Measurements from ENCODE around the gene LRRC8B.

The LRRC8B gene

DNA sequence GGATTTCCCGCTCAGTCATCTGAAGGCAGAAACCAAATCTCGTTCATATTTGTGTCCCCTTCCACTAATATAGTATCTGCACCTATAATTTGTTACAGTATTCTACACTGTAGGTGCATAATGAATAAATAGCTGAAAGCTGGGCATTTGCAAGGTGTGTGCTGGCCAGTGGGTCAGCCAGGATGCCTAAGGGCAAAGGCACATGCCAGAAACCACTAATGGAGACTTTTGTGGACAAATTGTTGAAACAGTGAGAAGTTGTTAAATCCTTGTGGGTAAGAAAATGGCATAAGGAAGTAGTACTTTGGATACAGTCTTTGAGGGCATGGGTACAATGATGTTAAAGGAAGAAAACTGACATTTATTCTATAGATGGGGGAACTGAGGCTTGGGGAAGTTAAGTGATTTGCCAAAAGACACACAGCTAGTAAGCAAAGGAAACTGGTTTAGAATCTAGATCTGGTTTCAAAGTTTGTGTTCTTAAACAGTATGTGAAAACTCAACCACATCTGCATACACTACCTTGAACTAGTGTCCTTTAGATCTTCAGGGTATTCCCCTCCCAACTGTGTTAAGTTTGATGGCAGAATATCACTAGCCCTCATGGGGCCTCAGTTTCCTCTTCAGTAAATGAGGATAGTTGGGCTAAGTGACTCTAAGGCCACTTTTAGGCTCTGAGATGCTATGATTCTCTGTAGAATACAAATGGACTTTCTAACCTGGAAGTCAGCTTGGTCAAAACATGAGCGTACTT, 81.8 kb downstream of the LRRC8B start:
- DNase-seq (ENCODE audit: low read depth): no peak
- no peak overlapping the region for H3K4me3 ChIP-seq (ENCODE audit: low read depth, low read length)
- TF ChIP-seq, protein P1, sequence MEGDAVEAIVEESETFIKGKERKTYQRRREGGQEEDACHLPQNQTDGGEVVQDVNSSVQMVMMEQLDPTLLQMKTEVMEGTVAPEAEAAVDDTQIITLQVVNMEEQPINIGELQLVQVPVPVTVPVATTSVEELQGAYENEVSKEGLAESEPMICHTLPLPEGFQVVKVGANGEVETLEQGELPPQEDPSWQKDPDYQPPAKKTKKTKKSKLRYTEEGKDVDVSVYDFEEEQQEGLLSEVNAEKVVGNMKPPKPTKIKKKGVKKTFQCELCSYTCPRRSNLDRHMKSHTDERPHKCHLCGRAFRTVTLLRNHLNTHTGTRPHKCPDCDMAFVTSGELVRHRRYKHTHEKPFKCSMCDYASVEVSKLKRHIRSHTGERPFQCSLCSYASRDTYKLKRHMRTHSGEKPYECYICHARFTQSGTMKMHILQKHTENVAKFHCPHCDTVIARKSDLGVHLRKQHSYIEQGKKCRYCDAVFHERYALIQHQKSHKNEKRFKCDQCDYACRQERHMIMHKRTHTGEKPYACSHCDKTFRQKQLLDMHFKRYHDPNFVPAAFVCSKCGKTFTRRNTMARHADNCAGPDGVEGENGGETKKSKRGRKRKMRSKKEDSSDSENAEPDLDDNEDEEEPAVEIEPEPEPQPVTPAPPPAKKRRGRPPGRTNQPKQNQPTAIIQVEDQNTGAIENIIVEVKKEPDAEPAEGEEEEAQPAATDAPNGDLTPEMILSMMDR (conservative IDR thresholded peaks at IDR 0.05; ENCODE audit: low read depth, low read length): no peak

DNA sequence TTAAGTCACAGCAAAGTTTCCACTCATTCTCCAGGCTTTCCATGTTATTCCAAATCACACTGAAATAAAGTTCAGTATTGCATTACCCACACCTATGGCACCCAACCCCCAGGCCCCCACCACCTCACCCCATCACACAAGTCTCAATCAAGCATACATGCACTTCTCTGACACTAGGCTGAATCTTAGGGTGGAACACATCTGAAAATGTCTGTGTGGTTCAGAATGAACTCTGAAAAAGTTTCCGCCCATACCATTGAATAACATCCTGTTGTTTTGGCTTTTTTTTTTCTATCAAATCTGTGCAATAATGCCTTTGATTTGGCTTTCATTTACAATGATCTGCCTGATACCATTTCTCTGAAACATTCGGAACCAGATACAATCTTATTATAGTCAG, 82.5 kb downstream of the LRRC8B start:
- TF ChIP-seq, protein P1 (conservative IDR thresholded peaks at IDR 0.05; ENCODE audit: low read depth, low read length): no peak
- no peak for DNase-seq (ENCODE audit: low read depth)
- H3K4me3 ChIP-seq (ENCODE audit: low read depth, low read length): no peak overlapping the region

DNA sequence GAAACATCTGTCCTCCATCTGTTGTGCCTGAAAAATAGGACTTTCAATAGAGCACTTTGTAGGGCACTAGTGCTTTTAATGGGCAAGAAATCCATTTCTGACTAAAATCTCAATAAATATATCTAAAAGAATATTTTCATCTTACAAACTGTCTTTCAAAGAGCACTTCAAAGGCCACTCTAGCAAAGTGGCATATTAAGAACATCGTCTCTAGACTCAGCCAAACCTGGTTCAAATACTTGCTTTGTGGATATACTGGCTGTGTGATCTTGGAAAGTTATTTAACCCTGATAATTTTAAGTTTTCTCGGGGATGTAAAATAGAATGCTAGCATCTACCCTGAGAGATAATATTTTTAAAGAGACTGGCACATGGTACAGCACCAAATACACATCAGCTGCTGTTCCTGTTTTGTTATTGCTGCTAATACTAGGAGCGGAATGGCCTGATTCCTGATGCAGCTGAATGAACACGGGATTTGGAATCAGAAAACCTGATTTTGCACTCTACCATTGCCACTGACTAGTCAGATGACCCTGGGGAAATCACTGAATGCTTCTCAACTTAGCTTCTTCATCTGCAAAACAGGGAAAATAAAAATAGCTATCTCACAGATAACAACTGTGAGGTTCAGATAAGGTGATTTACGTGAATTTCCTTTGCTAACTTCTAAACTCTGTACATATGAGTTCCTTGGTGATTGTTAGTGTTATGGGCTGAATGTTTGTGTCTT, 83.1 kb downstream of the LRRC8B start:
- no peak for DNase-seq (ENCODE audit: low read depth)
- no peak overlapping the region for H3K4me3 ChIP-seq (ENCODE audit: low read depth, low read length)
- TF ChIP-seq, protein P1 (conservative IDR thresholded peaks at IDR 0.05; ENCODE audit: low read depth, low read length): no peak

DNA sequence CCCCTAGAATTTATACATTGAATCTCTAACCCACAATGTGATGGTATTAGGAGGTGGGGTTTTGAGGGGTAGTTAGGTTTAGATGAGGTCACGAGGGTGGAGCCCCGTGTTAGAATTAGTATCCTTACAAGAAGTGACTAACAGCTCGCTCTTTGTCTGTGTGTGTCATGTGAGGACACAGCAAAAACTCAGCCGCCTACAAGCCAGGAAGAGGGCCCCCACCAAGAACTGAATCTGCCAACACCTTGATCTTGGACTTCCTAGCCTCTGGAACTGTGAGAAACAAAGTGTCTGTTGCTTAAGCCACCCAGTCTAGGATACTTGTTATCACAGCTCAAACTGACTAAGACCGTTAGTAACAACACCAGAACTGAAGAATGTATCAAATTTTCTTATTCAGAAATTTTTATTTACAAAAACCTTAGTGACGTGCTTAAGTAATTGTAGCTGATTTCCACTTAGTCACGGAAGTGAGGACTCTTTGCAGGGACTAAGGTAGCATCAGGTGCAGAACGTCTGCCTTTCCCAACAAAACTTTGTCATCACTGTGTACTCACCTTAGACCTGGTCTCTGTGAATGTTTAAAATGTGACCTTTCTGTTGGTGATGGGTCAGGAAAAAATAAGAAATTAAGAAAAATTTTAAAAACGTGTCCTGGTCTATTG, 83.8 kb downstream of the LRRC8B start:
- DNase-seq (ENCODE audit: low read depth): no peak
- TF ChIP-seq, protein P1 (conservative IDR thresholded peaks at IDR 0.05; ENCODE audit: low read depth, low read length): no peak
- H3K4me3 ChIP-seq (ENCODE audit: low read depth, low read length): no peak overlapping the region

DNA sequence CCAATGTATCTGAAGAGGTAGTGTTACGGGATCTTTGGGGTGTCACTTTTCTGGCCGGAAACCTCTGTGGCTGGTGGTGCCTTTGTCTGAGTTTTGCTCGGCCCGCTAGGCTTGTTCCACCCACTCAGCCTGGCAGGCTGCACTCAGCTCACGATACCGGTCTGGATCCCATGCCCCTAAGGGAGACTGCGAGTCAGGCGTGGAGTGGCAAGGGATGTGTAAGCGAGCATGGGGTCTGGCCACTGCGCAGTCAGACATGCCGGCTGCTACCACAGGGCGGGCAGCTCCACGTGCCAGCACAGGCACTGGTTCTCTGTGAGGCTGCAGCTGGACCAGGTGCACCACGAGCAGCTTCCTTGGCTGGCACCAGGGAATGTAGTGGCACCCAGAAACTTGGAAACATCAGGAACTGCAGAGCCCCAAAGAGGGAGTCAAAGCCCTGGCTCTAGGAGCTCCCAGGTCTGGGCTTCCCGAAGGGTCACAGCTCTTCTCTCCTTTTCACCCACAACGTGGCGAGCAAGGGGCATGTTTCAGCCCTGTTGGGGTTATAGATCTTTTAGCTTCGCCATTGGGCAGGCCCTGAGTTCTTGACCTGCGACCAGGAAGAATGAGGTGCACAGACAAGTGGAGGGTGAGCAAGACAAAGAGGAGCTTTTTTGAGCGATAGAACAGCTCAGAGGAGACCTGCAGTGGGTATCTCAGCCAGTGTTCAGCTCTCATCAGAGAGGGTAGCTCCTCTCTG, 84.5 kb downstream of the LRRC8B start:
- no peak for DNase-seq (ENCODE audit: low read depth)
- TF ChIP-seq, protein P1 (conservative IDR thresholded peaks at IDR 0.05; ENCODE audit: low read depth, low read length): no peak
- no peak overlapping the region for H3K4me3 ChIP-seq (ENCODE audit: low read depth, low read length)

DNA sequence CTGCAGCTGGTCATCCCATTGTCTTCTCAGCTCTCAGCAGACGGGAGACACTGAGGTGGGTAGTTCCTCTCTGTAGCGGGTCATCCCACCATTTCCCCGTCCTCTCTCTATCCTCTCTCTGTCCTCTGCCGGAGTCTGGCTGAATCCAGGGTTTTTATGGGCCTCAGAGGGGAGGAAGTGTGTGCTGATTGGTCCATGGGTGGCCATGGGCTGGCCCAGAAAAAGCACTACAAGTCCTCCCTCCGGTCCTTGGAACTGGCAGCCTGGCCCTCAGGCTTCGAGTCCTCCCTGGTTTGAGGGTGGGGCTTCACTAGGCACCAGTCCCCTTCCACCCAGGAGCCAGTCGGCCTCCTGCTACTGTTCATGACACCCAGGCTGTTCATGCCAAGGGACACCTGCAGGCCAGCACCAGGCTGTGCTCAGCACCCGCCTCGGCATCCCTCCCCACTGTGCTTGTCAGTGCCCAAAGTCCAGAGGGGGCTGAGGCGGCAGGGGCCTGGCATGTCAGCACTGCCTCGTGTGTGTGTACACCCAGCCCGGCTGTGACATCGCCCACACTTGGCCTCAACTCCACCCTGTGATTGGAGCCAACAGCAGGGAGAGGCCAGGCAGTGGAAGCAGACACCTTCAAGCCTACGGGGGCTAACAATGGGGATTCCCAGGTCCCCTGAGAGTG, 85.3 kb downstream of the LRRC8B start:
- no peak overlapping the region for H3K4me3 ChIP-seq (ENCODE audit: low read depth, low read length)
- TF ChIP-seq, protein P1 (conservative IDR thresholded peaks at IDR 0.05; ENCODE audit: low read depth, low read length): no peak
- no peak for DNase-seq (ENCODE audit: low read depth)
